Psoas muscle (tissue), 8 donors: ENCODE data around the gene BARD1. TPM values are rescaled to one million over a fixed set of nuclear protein-coding genes. Genes with fewer than 3 reads are reported as not detected.
"Not testable (repeated sequence)": the region's sequence is repeated elsewhere in the genome, so short reads cannot be mapped to it uniquely, and the experiment has no call there.

Source experiments
- ATAC-seq, 4 donors: fragments of 200-7000 bp; cut with Tn5 transposase; one replicate each; pipeline ENCODE4 v1.9.1; 2020; ENCODE audit warnings: moderate library complexity in 3 of 4, mild to moderate bottlenecking in 2 of 4
- DNase-seq, 2 donors: peaks; one replicate each; pipeline ENCODE4 v3.0.0-alpha.2; 2020
- H3K27ac ChIP-seq: fragments of 200-600 bp; one replicate; pipeline ENCODE4 v1.8.0; 2022
- H3K27me3 ChIP-seq, 3 donors: fragments of 200-600 bp in 1 of 3; one replicate each; pipeline versions ENCODE4 v1.6.1 to v1.8.0; 2013 to 2022; ENCODE audit warnings: low read length in 2 of 3, mild to moderate bottlenecking in 2 of 3, moderate library complexity in 1 of 3; ENCODE audit not compliant: insufficient read depth in 3 of 3
- H3K36me3 ChIP-seq, 2 donors: fragments of 200-600 bp in 1 of 2; one replicate each; pipeline versions ENCODE4 v1.6.1 to v1.8.0; 2013 to 2022; ENCODE audit warnings: low read depth in 1 of 2, mild to moderate bottlenecking in 1 of 2, moderate library complexity in 1 of 2; ENCODE audit not compliant: insufficient read depth in 1 of 2
- H3K4me1 ChIP-seq: fragments of 200-600 bp; one replicate; pipeline ENCODE4 v1.8.0; 2022
- H3K4me3 ChIP-seq: fragments of 200-600 bp; one replicate; pipeline ENCODE4 v1.8.0; 2022; ENCODE audit warnings: mild to moderate bottlenecking
- H3K9me3 ChIP-seq: fragments of 200-600 bp; one replicate; pipeline ENCODE4 v1.8.0; 2022
- WGBS, 3 donors: extraction: QIAGEN DNeasy Blood & Tissue Kit; methylation state at CpG; one replicate each; pipeline versions ENCODE4 v1.1.6 to v1.1.7; 2013; 5-methylcytosine and 5-hydroxymethylcytosine counted together
- intact Hi-C, 2 donors: fragments of 100-400 bp; cut with DNase I; formaldehyde crosslinking; loops; one replicate each; pipeline versions ENCODE4 v1.11.0 to v1.14.2; 2022
- polyA plus RNA-seq, 3 donors: library from polyadenylated mRNA; stranded (reverse); fragments of 200-250 nt; gene quantifications; one replicate each; pipeline ENCODE4 v1.2.3, GENCODE V29; 2013
- total RNA-seq, 4 donors: library from RNA; stranded (reverse); fragmentation: NEBNext Ultra II Directional in 2 of 4; extraction: Animal tissue kit (Norgen Biotek cat#: 25700) in 2 of 4; gene quantifications; one replicate each; pipeline versions ENCODE4 v1.2.1 to v1.2.4, GENCODE V29; 2021 to 2023
- TF ChIP-seq, protein P1 (sequence below): fragments of 200-600 bp; IDR thresholded peaks from one replicate; pipeline ENCODE4 v1.8.0; 2022; ENCODE audit warnings: antibody characterized with exemption
- donor health status: healthy with polysubstance abuse.
- donor health status: DM: no; HTN: no; CAD: no; lungs with moderate emphysema.
- donor health status: Bipolar disorder and iron deficiency.
- donor health status: healthy.
- donor health status: DM: yes; HTN: yes; CAD: no.
- donor health status: DM: no; HTN: no; CAD: no.
- donor health status: DM: no; HTN: no; CAD: no.
- donor health status: DM: yes; HTN: yes; CAD: no.

BARD1 gene
- total and polyA plus RNA-seq, 7 donors, result 1.3 to 9.6 (median 6.0) TPM

DNA sequence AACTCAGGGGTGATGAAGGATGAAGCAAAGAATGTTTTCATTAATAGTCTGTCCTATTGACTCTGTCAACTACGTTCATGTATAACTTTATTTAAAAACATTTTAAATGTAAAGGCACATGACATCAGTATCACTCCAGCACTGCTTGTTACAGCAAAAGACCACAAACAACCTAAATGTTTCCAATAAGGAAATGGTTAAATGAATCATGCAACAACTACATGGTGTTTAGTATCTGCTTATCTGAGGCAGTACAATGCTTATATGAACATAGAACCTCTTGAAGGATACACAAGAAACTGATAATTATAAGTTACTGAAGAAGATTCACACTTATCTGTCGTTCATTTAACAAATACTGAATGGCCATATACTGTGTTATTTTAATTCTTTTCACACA is 8.4 kb downstream of the BARD1 start:
- H3K9me3 ChIP-seq, result no peaks in the 10 kb centered on the region
- DNase-seq (no peak), ATAC-seq (no peak)
- H3K27me3 ChIP-seq, result no peaks in the 10 kb centered on the region
- intact Hi-C loops, result loop anchor here in 1 of 2 donors (10.0 kb wide), 1 partner anchor 326 kb away; no protein-coding TSS in a partner anchor
- H3K27ac ChIP-seq, result no peak overlapping the region
- peaks cover 5% of the 10 kb centered on the region for H3K4me1 ChIP-seq
- no peak overlapping the region for H3K4me3 ChIP-seq
- TF ChIP-seq, protein P1, sequence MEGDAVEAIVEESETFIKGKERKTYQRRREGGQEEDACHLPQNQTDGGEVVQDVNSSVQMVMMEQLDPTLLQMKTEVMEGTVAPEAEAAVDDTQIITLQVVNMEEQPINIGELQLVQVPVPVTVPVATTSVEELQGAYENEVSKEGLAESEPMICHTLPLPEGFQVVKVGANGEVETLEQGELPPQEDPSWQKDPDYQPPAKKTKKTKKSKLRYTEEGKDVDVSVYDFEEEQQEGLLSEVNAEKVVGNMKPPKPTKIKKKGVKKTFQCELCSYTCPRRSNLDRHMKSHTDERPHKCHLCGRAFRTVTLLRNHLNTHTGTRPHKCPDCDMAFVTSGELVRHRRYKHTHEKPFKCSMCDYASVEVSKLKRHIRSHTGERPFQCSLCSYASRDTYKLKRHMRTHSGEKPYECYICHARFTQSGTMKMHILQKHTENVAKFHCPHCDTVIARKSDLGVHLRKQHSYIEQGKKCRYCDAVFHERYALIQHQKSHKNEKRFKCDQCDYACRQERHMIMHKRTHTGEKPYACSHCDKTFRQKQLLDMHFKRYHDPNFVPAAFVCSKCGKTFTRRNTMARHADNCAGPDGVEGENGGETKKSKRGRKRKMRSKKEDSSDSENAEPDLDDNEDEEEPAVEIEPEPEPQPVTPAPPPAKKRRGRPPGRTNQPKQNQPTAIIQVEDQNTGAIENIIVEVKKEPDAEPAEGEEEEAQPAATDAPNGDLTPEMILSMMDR, result no peak
- WGBS, 3 donors, result 88 to 93% (median 93%) methylated on average over 2 of the region's 2 CpGs
- H3K36me3 ChIP-seq, result no peaks in the 10 kb centered on the region

- no peak for DNase-seq
- H3K4me3 ChIP-seq, result no peak overlapping the region
- H3K27ac ChIP-seq, result no peak overlapping the region
- ATAC-seq, result no peak
- TF ChIP-seq, protein P1, result no peak
- no peaks in the 10 kb centered on the region for H3K4me1 ChIP-seq
- 82 to 92% (median 88%) methylated on average over 3 of the region's 3 CpGs for WGBS, 3 donors
- no peaks in the 10 kb centered on the region for H3K9me3 ChIP-seq
- intact Hi-C loops, result loop anchor here in 1 of 2 donors (10.0 kb wide), 1 partner anchor 325 kb away; no protein-coding TSS in a partner anchor
- H3K36me3 ChIP-seq, result no peaks in the 10 kb centered on the region
- no peaks in the 10 kb centered on the region for H3K27me3 ChIP-seq
Measured at GRCh38 chr2:214800180-214800579, 9.3 kb downstream of the BARD1 start.

- H3K27ac ChIP-seq, result no peak overlapping the region
- TF ChIP-seq, protein P1, result no peak
- no peak for ATAC-seq
- H3K4me3 ChIP-seq, result no peak overlapping the region
- 94 to 100% (median 98%) methylated on average over 1 of the region's 1 CpG for WGBS, 3 donors
- intact Hi-C loops, result no loop called here
- no peak for DNase-seq
- no peaks in the 10 kb centered on the region for H3K4me1 ChIP-seq
- H3K9me3 ChIP-seq, result no peaks in the 10 kb centered on the region
- no peaks in the 10 kb centered on the region for H3K27me3 ChIP-seq
- no peaks in the 10 kb centered on the region for H3K36me3 ChIP-seq
Measured at GRCh38 chr2:214796911-214797310, 12.6 kb downstream of the BARD1 start.

DNA sequence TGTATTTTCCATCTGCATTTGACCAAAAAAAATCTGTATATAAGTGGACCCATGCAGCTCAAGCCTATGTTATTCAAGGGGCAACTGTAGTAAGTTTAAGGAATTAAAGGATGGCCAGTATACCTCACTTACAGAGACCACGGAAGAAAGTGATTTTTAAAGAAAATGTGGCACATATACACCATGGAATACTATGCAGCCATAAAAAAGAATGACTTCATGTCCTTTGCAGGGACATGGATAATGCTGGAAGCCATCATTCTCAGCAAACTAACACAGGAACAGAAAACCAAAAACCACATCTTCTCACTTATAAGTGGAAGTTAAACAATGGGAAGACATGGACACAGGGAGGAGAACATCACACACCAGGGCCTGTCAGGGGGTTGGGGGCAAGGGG is 26.3 kb downstream of the BARD1 start:
- H3K27me3 ChIP-seq, H3K4me3 ChIP-seq, H3K9me3 ChIP-seq, H3K4me1 ChIP-seq, H3K27ac ChIP-seq, ATAC-seq, intact Hi-C loops, DNase-seq: not testable (repeated sequence)
- H3K36me3 ChIP-seq, result peaks cover 18 to 26% of the 10 kb centered on the region in 2 donors
- 95 to 100% (median 95%) methylated on average over 1 of the region's 1 CpG for WGBS, 3 donors

DNA sequence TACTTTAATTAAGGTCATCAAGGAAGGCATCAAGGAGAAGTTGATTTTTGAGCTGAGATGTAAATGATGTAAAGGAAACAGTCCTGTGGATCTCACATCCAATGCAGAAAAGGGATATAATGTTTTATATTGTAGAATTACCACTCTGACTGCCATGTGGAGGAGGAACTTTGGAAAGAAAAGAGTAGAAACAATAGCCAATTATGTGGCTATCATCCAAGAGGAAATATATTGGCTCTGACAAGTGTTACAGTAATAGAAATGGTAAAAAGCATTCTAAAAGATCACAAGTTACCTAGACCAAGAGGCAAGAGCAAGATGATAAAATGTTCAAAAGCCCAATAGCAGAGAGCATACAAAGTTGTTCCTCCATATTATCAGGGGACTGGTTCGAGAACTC is 26.8 kb downstream of the BARD1 start:
- no peaks in the 10 kb centered on the region for H3K4me1 ChIP-seq
- TF ChIP-seq, protein P1, result no peak
- H3K27me3 ChIP-seq, result no peaks in the 10 kb centered on the region
- no peak overlapping the region for H3K27ac ChIP-seq
- H3K36me3 ChIP-seq, result peaks cover 18 to 26% of the 10 kb centered on the region in 2 donors
- ATAC-seq (no peak), DNase-seq (no peak)
- intact Hi-C loops, result no loop called here
- no peaks in the 10 kb centered on the region for H3K9me3 ChIP-seq
- WGBS, 3 donors, result 94 to 96% (median 95%) methylated on average over 1 of the region's 1 CpG
- H3K4me3 ChIP-seq, result no peak overlapping the region
